Dermis blood vessel endothelial cell (primary cell): ENCODE data around the gene IFNA5. TPM values are rescaled to one million over a fixed set of nuclear protein-coding genes. Genes with fewer than 3 reads are reported as not detected.

Source experiments
- DNase-seq: peaks from one replicate; pipeline ENCODE4 v3.0.0; 2010
- total RNA-seq: library from RNA; depleted of rRNA; stranded (reverse); fragments of >200 nt; gene quantifications from 2 replicates; pipeline ENCODE4 v1.2.3, GENCODE V29; 2014

The IFNA5 gene
- total RNA-seq, 1 donor from 2014 or later: not detected

DNA sequence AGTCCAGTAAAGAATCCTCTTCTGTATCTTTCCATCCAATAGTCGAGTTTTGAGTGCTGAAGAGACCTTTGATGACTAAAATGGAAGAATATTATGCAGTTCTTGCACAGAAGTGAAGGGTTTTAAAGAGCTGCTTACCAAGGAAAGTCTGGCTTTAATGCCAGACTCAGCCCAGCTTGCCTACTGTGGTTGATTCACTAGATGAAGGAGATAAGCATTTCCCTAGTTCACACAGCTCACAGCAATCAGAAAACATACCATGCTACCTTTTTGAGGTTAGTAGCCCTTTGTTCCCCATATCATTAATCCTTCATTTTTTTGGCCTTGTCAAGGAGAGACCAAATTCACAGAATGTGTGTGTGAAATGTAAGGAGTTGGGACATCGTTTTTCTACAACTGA lies 15.3 kb downstream of the IFNA5 start:
- no peak for DNase-seq

DNA sequence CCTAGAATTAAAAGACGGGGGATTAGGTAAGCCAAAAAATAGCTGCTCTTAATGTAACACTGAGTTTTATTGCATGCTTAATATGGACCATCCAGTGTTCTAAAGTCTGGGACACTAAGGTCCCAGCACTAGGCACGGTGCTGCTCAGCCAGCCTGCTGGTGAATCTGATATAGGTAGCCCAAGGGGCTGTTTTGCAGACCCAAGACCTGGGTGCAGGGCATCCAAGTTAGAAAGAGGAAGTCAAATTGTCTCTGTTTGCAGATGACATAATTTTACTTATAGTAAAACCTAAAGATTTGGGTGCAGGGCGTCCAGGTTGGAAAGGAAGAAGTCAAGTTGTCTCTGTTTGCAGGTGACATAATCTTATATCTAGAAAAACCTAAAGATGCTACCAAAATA lies 17.8 kb downstream of the IFNA5 start:
- DNase-seq: no peak

DNA sequence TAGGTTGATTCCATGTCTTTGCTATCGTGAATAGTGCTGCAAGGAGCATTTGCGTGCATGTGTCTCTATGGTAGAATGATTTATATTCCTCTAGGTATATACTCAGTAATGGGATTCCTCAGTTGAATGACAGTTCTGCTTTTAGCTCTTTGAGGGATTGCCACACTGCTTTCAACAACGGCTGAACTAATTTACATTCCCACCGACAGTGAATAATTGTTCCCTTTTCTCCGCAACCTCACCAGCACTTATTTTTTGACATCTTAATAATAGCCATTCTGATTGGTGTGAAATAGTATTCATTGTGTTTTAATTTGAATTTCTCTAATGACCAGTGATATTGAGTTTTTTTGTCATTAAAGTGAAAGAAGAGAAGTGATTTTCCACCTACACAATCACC lies 18.5 kb downstream of the IFNA5 start:
- DNase-seq: no peak

DNA sequence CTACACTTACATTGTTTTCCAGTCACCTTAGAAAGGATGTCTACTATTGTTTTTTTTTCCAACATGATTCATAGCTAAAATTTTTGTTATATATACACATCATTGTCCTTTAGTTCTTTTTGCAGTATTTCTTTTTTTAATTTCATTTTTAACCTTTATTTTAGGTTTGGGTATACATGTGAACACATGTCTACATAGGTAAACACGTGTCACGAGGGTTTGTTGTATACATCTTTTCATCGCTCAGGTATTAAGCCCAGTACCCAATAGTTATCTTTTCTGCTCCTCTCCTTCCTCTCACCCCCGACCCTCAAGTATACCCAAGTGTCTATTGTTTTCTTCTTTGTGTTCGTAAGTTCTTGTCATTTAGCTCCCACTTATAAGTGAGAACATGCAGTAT lies 19.0 kb downstream of the IFNA5 start:
- DNase-seq: no peak

DNA sequence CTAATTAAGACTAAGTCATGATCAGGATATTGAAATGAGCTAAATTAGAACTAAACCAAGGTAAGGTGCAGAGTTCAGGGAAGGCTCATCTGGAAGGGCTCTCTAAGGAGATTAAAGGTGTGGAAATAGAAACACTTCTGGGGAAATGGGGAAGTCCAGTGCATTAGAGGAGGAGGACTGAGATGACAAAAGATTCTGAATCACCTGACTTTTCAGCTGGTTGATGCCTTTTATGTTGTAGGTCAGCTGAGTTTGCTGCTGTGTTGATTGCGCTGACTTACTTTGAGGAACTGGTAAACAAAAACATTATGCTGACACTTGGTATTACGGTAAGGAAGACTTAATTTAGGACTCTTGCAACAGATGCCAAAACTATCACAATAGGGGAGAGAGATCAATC lies 23.8 kb downstream of the IFNA5 start:
- no peak for DNase-seq

DNA sequence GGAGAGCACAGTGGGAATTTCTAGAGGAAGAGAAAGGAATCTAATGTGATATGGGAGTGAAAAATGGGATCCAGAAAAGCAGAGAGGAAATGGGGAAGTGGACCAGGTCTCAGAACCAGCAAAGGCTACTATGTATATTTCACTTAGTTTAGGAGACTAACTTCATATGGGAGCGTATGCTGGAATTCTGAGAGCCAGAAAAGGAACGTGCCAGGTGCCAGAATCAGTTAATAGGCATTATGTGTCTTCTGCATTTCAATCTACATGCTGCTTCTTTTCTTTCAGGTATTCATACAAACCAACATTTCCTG lies 36.8 kb downstream of the IFNA5 start:
- DNase-seq: no peak

DNA sequence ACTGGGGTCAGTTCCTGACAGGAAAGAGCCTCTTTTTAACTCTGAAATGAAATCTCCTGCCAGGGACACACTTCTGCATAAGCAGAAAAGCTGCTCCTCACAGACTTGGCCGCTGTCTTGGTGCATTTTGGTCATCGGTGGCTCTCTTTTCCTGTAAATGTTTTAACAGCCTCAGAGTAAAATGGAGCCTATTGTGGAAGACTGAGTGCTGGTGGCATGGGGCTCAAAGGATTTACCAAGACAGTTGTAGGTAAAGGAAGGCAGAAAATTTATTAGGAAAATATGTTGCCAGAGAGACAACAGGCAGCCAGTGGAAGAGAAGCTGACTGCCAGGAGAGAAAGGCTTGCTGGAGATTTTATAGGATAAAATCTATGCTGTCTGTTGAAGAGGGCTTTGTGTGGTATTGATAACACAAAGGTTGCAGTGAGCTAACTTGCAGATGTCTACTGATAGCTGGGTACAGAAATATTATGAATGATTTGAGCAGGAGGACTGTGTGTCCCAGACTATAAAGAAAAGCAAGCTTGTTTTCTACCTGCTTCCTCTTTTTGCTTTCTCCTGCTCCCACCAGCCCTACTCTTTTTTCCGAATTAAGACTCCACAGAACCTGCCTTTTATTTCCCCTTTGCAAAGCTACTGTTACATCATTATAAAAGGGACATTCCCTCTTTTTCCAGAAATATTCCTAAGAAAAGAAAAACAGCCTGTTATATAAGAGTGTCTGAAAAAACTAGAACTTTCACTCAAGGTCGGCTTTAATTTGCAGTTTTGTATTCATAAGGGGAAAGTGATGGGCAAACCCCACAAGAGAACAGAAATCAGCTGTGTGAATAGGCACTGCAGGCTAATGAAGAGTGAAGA lies 37.4 kb downstream of the IFNA5 start:
- no peak for DNase-seq

DNA sequence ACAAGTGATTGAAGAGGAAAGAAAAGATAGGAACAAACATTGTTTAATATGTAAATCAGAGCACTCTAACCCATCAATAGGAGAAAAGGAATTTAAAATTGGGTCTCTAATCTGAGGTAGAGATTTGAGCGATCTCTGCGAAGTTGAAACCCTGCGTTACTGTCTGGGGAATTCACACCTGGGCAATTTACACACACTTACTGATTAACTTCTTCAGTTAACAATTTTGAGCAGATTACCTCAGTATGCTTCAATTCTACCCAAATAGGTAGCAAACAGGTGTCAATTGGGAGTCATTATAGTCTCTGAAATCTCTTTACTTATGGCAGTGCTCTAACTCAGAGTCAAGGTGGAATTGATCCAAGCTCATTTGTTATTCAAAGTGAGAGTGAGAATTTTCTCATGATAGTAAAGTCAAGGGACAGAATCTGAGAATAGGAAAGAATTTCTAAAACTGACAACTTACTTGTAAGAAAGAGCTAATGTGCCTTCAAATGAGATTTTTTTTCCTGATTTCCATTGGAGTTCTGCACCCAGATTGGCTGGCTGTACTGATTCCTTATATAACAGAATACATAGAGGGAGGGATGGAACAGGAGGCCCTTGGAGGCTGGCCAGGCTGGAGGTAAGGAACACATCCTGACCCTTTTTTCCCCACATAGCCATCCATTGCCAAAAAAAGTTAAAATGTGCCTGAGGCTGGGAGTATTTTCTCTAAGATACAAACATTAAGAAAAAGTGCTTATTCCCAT lies 38.2 kb downstream of the IFNA5 start:
- no peak for DNase-seq

DNA sequence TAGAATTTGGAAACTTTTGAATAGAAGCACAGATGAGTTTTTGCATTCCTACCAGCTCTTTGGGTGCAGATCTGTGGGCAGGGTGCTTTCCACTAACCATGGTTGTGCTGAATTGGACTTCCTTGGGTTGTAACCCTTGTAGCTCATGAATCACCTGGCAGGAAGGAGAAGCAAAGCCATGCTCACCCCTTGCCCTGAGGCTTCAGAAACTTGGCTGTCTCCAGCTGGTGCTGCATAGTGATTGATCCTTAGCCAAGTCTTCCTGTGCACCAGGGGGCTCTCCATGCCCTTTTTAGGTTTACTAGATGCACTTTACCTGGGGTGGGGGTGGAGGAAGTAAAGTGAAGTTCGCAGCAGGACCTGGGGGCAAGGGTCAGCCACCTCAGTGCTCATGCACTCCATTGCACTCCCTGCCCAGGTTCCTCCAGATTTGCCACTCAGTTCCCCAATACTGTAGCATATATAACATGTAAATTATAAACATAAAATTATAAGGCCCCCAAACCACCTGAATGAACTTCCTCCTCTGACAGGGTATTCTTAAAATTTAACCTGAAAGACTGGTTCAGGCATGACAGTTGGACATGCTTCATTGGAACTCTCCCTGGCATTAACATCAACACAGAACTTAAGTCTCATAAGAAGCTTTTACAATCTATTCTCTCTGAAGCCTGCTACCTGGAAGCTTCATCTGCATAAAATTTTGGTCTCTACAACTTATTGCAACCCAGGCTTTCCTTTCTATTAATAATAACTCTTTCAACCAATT lies 39.5 kb downstream of the IFNA5 start:
- DNase-seq: no peak

DNA sequence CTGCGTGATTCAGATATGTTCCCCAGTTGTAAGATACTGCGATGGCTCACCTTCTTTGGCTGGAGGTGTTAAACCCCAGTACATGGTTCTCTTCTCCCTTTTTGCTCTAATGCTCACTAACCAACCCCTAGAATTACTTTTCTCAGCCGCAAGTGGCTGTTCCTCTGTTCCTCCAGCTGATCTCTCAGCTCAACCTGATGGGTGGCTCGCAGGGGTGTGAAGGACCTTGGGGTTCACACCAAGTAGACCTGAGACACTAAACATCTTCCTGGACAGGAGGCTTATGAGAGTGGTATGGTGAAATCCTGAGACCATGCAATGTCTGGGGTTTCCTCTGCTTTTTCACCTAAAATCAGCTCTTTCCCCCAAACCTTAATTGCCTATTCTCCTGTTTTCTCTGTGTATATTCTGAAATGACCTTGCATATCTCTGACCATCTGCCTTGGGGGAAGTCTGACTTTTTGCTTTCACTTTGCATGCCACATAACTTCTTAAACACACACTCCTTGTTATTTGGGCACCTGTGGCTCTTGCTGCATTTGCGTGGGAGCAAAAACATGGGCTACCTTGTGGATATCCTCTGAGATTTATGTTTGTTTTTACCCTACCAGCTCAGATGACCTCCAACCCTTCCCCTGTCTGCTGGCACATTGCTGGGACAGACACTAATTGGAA lies 49.4 kb downstream of the IFNA5 start:
- no peak for DNase-seq

Other genes with a start within 250 kb of the IFNA5 start
- gene IFNB1, start 227.4 kb downstream of the IFNA5 start, total RNA-seq: not detected in 2 replicates
- not detected in 2 replicates for gene IFNW1, start 163.5 kb downstream of the IFNA5 start, total RNA-seq
- gene IFNA21, start 138.7 kb downstream of the IFNA5 start, total RNA-seq: not detected in 2 replicates
- gene IFNA4, start 117.7 kb downstream of the IFNA5 start, total RNA-seq: not detected in 2 replicates
- not detected in 2 replicates for gene IFNA7, start 103.1 kb downstream of the IFNA5 start, total RNA-seq
- not detected in 2 replicates for gene IFNA10, start 98.2 kb downstream of the IFNA5 start, total RNA-seq
- not detected in 2 replicates for gene IFNA16, start 88.0 kb downstream of the IFNA5 start, total RNA-seq
- not detected in 2 replicates for gene IFNA17, start 77.1 kb downstream of the IFNA5 start, total RNA-seq
- not detected in 2 replicates for gene IFNA14, start 65.3 kb downstream of the IFNA5 start, total RNA-seq
- gene KLHL9, start 30.1 kb upstream of the IFNA5 start, total RNA-seq: 44.2 and 45.3 TPM in 2 replicates
- gene IFNA6, start 45.6 kb upstream of the IFNA5 start, total RNA-seq: not detected in 2 replicates
- gene IFNA13, start 62.7 kb upstream of the IFNA5 start, total RNA-seq: not detected in 2 replicates
- not detected in 2 replicates for gene IFNA2, start 80.1 kb upstream of the IFNA5 start, total RNA-seq
- gene IFNA8, start 103.8 kb upstream of the IFNA5 start, total RNA-seq: not detected in 2 replicates
- not detected in 2 replicates for gene IFNA1, start 135.1 kb upstream of the IFNA5 start, total RNA-seq
- 0.05 and 0.17 TPM in 2 replicates for gene IFNE, start 177.0 kb upstream of the IFNA5 start, total RNA-seq